HG03196 (cell line): ENCODE results near the gene TMPRSS6.

Experiments used
- ATAC-seq: cut with Tn5 transposase; IDR thresholded peaks from one replicate; pipeline ENCODE4 v1.9.1; 2021; ENCODE audit not compliant: unreplicated experiment

The TMPRSS6 gene

DNA sequence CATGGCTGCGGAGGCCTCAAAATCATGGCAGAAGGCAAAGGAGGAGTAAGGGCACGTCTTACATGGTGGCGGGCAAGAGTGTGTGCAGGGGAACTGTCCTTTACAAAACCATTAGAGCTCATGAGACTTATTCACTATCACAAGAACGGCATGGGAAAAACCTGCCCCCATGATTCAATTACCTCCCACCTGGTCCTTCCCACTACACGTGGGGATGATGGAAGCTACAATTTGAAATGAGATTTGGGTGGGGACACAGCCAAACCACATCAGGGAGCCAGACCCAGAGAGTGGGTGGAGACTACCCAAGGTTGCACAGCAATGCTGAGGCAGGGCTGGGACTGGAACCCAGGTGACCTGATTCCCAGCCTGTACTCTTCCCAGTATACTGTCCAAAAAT, 8.6 kb upstream of the TMPRSS6 start:
- no peak for ATAC-seq

- no peak for ATAC-seq
These were observed 7.6 kb upstream of the TMPRSS6 start for GRCh38 chr22:37117092-37117491.

- ATAC-seq, result no peak
These were observed 5.5 kb upstream of the TMPRSS6 start for GRCh38 chr22:37115032-37115431.

- no peak for ATAC-seq
These were observed 4.2 kb upstream of the TMPRSS6 start for GRCh38 chr22:37113757-37114156.

GRCh38 chr22:37112084-37112728, 2.7 kb upstream of the TMPRSS6 start:
- ATAC-seq, result no peak

GRCh38 chr22:37111156-37111717, 1.7 kb upstream of the TMPRSS6 start:
- no peak for ATAC-seq

- no peak for ATAC-seq
These were observed 1.5 kb downstream of the TMPRSS6 start for GRCh38 chr22:37107816-37108621.

DNA sequence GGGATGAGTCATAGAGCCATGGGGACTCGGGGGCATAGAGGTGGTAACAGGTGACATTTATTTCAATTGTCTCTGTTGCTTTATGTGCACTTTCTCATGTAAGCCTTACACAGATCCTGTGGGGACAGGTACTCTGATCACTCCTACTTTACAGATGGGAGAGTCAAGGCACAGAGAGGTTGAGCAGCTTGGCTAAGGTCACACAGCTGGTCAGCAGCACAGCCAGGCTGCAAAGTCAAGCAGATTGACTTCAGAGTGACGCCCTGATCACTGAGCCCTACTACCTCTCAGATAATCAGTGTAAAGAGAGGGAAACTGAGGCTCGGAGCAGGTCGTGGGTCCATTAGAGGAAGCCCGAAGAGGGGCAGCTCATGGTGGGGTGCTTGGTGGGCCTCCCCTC, 3.5 kb downstream of the TMPRSS6 start:
- no peak for ATAC-seq

GRCh38 chr22:37105154-37105553, 4.4 kb downstream of the TMPRSS6 start:
- ATAC-seq, result no peak

DNA sequence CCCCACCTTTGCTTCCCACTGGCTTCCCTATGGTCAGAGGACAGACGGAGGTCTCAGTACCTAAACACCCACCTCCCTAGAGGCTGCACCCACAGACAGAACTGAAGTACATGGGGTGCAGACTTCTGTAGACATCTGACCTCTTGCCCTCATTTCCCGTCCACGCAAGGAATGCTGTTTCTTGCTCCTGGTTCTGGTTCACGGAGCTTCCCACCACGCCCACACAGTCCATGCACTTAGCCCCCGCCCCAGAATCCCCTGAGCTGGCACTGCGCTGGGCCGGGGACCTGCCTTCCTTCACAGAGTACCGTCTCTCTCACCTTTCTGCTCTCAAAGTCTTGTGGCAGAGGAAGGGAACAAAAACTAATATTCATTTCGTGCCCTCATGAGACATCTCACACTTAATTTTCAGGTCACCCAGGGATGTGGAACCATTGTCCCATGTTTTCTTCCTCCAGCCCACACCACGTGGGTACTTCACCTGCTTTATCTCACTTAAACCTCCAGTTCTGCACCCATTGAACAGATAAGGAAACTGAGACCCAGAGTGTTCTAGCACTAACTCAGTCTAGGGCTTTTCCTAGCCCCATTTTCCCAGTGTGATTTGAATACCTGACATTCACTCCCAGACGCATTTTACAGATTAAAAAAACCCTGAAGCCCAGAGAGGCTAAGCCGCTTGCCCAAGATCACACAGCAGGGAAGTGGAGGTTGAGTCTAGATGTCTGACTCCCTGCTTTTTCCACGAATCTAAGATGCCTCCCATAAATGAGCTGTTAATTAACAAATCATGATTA, 5.7 kb downstream of the TMPRSS6 start:
- ATAC-seq, result no peak

DNA sequence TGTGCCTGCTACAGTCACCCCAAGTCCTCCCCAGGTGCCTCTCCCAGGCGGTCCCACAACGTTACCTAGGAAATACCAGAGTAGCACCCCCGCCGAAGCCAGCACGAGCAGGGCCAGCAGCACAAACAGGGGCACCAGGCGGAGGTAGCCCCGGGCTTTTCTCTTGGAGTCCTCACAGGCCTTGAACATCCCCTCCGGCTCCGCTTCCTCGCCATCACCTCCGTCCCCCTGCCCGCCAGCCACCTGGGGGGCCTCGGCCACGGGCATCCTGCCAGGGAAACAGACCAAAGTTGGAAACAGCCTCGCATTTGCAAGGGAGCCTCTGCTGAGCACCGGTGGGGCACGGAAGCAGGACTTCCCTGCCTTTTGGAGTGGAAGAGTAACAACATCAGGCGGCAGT, 6.4 kb downstream of the TMPRSS6 start:
- no peak for ATAC-seq

DNA sequence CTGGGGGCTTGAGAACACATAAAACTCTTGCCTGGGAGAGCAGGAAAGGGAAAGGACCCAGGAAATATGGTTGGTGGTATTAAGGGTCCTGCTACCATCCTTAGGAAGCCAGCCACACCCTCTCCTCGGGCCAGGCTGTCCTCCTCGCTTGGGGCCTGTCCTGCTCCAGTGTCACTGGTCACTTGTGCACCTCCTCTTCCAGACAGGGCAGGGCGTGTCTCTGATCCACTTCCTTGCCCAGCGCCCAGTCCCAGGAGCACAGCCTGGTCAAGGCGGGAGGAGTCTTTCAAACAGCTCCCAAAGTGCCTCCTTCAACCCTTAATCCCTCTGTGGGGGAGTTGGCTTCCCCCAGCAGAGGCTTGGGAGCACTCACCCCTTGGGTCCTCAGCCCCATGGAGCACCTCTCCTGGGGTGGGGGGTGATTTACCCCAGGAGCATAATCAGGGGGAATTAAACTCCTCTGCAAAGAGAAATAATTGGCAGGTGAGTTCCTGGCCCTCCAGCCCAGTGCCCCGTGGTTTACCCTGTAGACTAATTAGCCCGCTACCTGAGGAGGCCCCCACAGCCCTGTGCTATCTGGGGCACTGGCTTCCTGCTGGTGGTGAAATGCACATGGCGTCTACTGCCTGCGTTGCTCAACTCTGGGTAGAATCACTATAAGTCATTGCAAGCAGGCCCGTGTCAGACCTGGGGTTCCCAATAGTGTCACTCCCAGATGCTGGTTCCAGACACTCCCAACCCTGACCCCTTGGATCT, 8.0 kb downstream of the TMPRSS6 start:
- ATAC-seq, result no peak

DNA sequence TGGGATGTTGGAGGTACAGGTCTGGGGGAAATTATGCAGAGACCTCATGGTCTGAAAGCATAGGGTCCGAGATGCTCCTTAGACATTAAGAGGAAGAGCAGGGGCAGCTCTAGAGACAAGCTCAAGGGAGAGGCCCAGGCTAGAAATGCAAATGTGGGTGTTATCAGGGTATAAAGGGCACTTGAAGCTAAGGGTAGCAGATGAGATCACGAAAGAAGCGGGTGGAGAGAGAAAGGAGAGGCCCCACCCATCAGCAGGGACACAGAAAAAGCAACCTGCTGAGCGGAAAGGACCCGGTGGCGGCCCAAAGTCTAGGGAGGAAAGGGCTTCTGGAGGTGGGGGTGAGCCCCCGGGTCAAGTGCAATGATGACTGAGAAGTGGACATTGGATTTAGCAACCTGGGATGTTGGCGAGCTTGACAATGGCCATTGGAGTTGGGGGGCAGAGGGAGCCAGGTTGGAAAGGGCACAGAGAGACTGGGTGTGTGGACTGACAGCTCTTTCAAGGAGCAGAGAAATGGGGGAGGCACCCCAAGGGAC, 8.9 kb downstream of the TMPRSS6 start:
- no peak for ATAC-seq

DNA sequence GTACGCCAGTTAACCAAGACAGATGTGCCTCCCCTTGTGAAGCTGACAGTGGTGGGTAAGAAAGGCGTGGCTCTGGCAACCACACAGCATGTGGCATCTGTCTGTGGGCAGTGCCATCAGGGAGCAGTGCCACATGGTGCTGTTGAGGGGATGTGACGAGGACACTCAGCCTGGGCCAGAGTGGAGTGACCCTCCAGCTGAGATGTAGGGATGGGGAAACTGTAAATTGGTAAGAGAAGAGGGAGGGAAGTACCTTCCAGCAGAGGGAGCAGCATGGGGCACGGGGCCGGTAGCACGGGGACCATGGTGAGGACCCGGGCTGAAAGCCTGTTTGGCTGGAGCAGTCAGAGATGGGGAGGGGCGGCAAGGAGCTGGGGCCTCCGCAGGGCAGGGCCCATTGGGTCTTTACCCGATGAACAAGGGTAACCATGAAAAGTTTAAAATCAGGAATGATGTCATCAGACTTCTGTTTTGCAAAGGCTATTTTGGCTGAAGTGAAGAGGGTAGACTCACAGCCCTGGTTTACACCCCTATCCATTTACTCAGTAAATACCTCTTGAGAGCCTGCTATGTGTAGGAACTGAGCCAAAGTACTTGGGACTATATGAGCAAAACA, 10.4 kb downstream of the TMPRSS6 start:
- no peak for ATAC-seq

GRCh38 chr22:37097346-37097745, 12.2 kb downstream of the TMPRSS6 start:
- no peak for ATAC-seq

DNA sequence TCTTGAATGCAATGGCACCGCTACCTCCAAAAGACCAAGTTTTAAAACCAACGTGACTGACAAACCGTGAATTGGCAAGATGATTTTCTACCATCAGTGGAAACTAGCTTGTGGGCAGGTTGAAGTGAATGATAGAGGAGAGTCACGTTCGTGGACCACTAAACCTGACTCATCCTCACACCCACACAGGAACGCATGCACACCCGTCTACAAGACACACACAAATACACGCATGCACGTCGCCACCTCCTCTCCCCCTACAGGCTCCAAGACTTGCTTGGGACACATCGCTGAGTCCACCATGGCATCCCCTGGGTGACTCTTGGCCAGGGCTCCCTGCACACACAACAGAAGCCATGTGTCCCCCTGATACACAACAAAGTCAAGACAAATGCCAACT, 14.4 kb downstream of the TMPRSS6 start:
- ATAC-seq, result no peak

DNA sequence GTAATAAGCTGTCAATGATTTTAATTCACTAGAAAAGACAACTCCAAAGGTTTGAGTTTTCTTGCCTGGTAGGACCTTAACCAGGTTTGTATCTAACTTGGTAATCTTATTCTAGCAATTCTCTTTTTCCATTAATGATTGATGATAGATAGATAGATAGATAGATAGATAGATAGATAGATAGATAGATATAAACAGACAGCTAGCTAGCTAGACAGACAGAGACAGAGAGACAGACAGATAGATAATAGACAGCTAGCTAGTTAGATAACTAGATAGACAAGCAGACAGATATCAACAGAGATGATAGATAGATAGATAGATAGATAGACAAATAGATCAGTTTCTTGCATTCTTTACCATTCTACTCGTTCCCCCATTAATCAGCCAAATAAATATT, 15.3 kb downstream of the TMPRSS6 start:
- no peak for ATAC-seq

- no peak for ATAC-seq
These were observed 16.5 kb downstream of the TMPRSS6 start for GRCh38 chr22:37092997-37093396.

GRCh38 chr22:37091994-37092393, 17.5 kb downstream of the TMPRSS6 start:
- ATAC-seq, result no peak
